Loucy (cell line): Measurements from ENCODE around the gene ABHD5.

Source experiments
- H2AFZ ChIP-seq: fragments of 200-600 bp; sonication (generic); 2 replicates; pipeline ENCODE4 v1.6.0; 2016; ENCODE audit warnings: antibody characterized with exemption, mild to moderate bottlenecking, low read length, moderate library complexity
- H3F3A ChIP-seq: fragments of 200-600 bp; 2 replicates; pipeline ENCODE4 v1.6.0; 2016; ENCODE audit warnings: antibody characterized with exemption, low read depth, mild to moderate bottlenecking
- H3K27me3 ChIP-seq: fragments of 200-600 bp; sonication (generic); 2 replicates; pipeline ENCODE4 v1.6.1; 2014; ENCODE audit warnings: low read length, mild to moderate bottlenecking; ENCODE audit not compliant: insufficient read depth, poor library complexity, severe bottlenecking
- H3K36me3 ChIP-seq: fragments of 200-600 bp; sonication (generic); 2 replicates; pipeline ENCODE4 v1.6.1; 2016; ENCODE audit warnings: low read length; ENCODE audit not compliant: insufficient read depth
- H3K4me1 ChIP-seq: fragments of 200-600 bp; sonication (generic); 2 replicates; pipeline ENCODE4 v1.5.1; 2014; ENCODE audit warnings: low read length, mild to moderate bottlenecking; ENCODE audit not compliant: insufficient read depth, poor library complexity, severe bottlenecking
- H3K4me2 ChIP-seq: fragments of 200-600 bp; sonication (generic); 2 replicates; pipeline ENCODE4 v1.6.0; 2014; ENCODE audit warnings: antibody characterized with exemption, low read length, low read depth, mild to moderate bottlenecking; ENCODE audit not compliant: poor library complexity, severe bottlenecking
- H3K4me3 ChIP-seq: fragments of 200-600 bp; sonication (generic); 2 replicates; pipeline ENCODE4 v1.5.1; 2014; ENCODE audit warnings: low read length, mild to moderate bottlenecking, mixed read lengths; ENCODE audit not compliant: poor library complexity, severe bottlenecking
- H3K79me2 ChIP-seq: fragments of 200-600 bp; sonication (generic); 2 replicates; pipeline ENCODE4 v1.6.1; 2014; ENCODE audit warnings: low read length; ENCODE audit not compliant: insufficient read depth
- H3K9ac ChIP-seq: fragments of 200-600 bp; sonication (generic); 2 replicates; pipeline ENCODE4 v1.6.0; 2014; ENCODE audit warnings: mild to moderate bottlenecking, low read depth, low read length, moderate library complexity; ENCODE audit not compliant: poor library complexity, severe bottlenecking
- H3K9me2 ChIP-seq: fragments of 200-600 bp; sonication (generic); replicated peaks from 2 replicates; pipeline ENCODE4 v1.6.1; 2016; ENCODE audit warnings: low read depth, low read length, mixed read lengths
- H3K9me3 ChIP-seq: fragments of 200-600 bp; sonication (generic); 2 replicates; pipeline ENCODE4 v1.6.1; 2014; ENCODE audit warnings: mild to moderate bottlenecking, antibody characterized with exemption, low read length, low read depth; ENCODE audit not compliant: insufficient read depth
- H4K20me1 ChIP-seq: fragments of 200-600 bp; sonication (generic); 2 replicates; pipeline ENCODE4 v1.6.0; 2014; ENCODE audit warnings: antibody characterized with exemption, low read length, mild to moderate bottlenecking; ENCODE audit not compliant: insufficient read depth, poor library complexity, severe bottlenecking
- CTCF ChIP-seq: fragments of 200-600 bp; sonication (generic); conservative IDR thresholded peaks from 2 replicates; pipeline ENCODE4 v1.5.1; 2014; ENCODE audit warnings: mild to moderate bottlenecking, antibody characterized with exemption, low read length
- EZH2phosphoT487 ChIP-seq: fragments of 200-600 bp; IDR thresholded peaks from 2 replicates; pipeline ENCODE4 v1.6.1; 2018; ENCODE audit warnings: antibody characterized with exemption, mild to moderate bottlenecking, moderate library complexity, borderline replicate concordance

The ABHD5 gene

GRCh38 chr3:43729707-43730414 lies 39.1 kb downstream of the ABHD5 start:
- no peaks in the 10 kb centered on the region for H3K4me1 ChIP-seq
- no peaks in the 10 kb centered on the region for H3K79me2 ChIP-seq
- TF ChIP-seq EZH2phosphoT487 (no peak), CTCF (no peak)
- no peaks in the 10 kb centered on the region for H3K36me3 ChIP-seq
- no peaks in the 10 kb centered on the region for H3F3A ChIP-seq
- no peaks in the 10 kb centered on the region for H3K9me3 ChIP-seq
- H4K20me1 ChIP-seq = no peaks in the 10 kb centered on the region
- no peak overlapping the region for H3K9ac ChIP-seq
- H3K9me2 ChIP-seq = no peaks in the 10 kb centered on the region
- H3K4me3 ChIP-seq = no peak overlapping the region
- no peak overlapping the region for H2AFZ ChIP-seq
- no peaks in the 10 kb centered on the region for H3K27me3 ChIP-seq
- no peak overlapping the region for H3K4me2 ChIP-seq

GRCh38 chr3:43732747-43733425 lies 42.1 kb downstream of the ABHD5 start:
- Histone ChIP-seq H4K20me1 (no peaks in the 10 kb centered on the region), H3K27me3 (no peaks in the 10 kb centered on the region), H3K4me3 (no peak overlapping the region), H3K9me2 (no peaks in the 10 kb centered on the region), H3K4me1 (no peaks in the 10 kb centered on the region), H3K9ac (no peak overlapping the region), H3F3A (no peaks in the 10 kb centered on the region), H3K79me2 (no peaks in the 10 kb centered on the region), H3K9me3 (no peaks in the 10 kb centered on the region), H2AFZ (no peak overlapping the region), H3K4me2 (no peak overlapping the region), H3K36me3 (no peaks in the 10 kb centered on the region)
- TF ChIP-seq EZH2phosphoT487 (no peak), CTCF (no peak)

- Histone ChIP-seq H3K9me2 (no peaks in the 10 kb centered on the region), H3K36me3 (no peaks in the 10 kb centered on the region), H3K4me3 (no peak overlapping the region), H3K4me2 (no peak overlapping the region), H3K79me2 (no peaks in the 10 kb centered on the region), H4K20me1 (no peaks in the 10 kb centered on the region), H2AFZ (no peak overlapping the region), H3F3A (no peaks in the 10 kb centered on the region), H3K9me3 (no peaks in the 10 kb centered on the region), H3K9ac (no peak overlapping the region), H3K27me3 (no peaks in the 10 kb centered on the region), H3K4me1 (no peaks in the 10 kb centered on the region)
- no peak for TF ChIP-seq CTCF
- no peak for TF ChIP-seq EZH2phosphoT487
Observed at GRCh38 chr3:43733459-43734384, 43.0 kb downstream of the ABHD5 start.
